Measurements from ENCODE around the gene RPS3A.

DNA sequence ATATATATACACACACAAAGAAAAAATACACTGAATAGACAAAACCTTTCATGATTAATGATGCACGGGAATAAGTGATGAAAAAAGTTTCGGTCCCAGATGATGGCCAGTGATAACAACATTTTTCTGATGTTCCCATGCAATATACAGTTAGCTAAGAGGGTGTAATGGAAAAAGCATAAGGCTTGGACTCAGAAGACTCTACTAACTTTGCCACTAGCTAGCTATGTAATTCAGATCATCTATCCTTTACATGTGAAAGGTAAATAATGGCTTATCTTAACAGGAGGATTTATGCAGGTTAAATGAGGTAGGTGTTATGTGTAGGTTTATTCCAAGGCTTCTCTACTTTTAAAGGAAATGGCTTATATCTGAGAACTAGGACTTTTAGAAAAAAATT, 4.3 kb downstream of the RPS3A start:
- no peak for TF ChIP-seq POLR2A (IDR thresholded peaks at IDR 0.05; ENCODE audit: low read depth, low read length)
- no peak for TF ChIP-seq POLR2AphosphoS5 (IDR thresholded peaks at IDR 0.05; ENCODE audit: low read depth, low read length)

Measured in GM12891 (cell line).